ENCODE data around the gene RNF113B.

The RNF113B gene

DNA sequence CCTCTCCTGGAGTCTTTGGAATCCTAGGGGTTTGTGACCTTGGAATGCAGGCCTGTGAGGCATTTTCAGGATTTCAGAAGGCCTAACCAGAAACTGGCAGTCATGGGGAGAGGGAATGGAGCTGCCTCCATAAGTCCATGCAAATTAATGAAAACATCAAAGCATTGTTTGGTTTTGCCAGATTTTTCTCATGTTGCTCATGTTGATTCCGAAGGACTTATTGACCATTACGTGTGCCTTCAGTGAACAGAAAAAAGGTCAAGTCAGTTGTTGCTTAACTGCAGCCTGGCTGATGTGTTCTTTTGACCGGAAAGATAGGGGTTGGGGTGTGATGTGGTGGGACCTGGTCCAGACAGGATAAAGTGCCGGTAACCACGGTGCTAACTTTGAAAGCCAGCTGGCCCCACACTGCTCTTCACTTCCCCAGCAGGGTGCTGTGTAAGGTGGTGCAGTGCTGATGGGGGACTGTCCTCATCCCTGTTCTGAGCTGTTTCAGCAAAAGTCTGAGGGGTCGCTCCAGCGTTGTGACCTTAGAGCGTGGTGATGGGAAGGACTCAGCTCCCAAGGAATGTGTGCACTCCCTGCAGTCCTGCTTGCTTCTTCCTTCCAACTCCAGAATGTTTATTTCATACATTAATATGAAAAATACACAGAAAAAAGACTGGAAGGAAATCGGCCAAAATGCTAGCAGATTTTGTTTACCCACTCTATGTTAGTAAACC is 3.5 kb downstream of the RNF113B start:
- DNase-seq (ENCODE audit: low read depth), result no peak

DNA sequence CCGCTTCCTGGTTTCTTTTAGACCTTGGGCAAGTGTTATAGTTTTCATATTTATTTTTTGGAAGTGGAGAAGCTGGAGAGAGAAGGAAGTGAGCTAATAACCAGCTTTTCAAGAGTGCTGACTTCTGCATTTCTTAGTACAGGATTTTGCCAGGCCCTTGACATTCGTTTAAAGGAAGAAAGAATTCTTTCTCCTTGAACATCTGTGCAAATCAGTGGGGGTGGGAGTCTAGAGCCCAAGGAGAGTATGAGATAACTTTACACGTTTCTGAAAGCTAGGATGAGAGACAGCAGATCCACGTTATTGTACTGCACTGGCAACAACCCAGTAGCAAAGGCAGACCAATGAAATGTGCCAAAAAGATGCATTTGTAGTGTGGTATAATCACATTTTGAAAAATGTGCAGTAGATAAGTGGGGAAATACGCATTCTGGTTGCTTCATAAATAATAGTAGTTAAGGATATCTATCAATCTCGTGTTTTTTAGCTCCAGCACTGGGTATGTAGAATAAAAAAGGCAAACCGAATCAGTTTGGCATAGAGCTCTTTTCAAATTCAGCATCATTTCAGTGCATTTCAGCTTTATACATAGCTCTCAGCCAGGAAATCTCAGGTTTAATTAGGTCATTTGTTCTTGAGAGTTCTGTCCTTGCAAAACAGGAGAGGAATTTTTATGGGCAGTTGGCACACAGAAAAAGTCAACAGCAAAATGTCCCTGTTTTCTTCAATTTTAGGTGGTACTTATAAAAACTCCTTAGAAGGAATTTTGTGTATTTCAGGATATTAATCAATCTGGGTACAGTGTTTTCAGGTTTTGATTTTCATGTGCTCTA is 4.3 kb downstream of the RNF113B start:
- no peak for DNase-seq (ENCODE audit: low read depth)

DNA sequence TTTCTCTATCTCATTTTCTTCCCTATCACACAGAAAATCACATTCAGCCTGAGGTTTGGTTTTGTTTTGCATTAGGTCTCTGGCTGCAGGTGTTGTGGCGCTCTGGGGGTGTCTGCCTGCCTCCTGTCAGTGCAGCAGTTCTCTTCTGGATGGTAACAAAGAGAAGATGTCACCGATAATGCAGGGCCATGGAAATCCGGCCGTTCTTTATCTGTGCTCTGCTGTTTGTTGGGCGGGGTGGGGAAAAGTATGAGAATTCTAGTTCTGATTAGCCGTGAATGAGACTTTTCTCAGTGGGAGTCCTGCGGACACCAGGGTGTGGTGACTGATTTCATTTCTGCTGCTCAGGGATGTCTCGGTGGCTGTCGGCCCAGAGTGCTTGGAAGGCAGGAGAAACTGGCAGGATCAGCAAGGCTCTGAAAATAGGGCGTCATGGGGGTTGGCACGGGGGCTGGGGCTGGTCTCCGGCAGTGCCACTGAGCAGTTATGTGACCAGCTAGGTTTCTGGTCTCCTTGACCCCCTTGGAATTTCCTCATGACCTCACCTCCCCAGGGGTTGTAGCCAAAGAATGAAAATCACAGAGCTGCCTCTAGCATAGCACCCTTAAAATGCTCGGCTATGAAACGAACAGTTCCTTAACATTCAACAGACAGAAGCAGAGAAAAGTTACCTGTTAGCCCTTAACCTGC is 5.0 kb downstream of the RNF113B start:
- DNase-seq (ENCODE audit: low read depth), result no peak

DNA sequence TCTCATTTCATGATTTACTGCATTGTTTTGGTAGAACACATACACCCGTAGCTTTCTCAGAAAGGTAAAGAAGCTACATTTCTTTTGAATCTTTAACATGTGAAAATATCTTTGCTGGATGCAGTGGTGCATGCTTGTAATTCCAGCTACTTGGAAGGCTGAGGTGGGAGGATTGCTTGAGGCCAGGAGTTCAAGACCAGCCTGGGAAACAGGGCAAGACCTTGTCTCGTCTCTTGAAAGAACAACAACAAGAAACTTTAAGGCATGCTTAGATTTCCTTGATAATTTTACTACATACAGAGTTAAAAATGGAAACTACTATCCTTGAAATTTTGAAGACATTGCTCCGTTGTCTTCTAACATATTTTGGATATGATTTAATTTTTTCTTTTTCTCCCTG is 7.7 kb downstream of the RNF113B start:
- no peak for DNase-seq (ENCODE audit: low read depth)

DNA sequence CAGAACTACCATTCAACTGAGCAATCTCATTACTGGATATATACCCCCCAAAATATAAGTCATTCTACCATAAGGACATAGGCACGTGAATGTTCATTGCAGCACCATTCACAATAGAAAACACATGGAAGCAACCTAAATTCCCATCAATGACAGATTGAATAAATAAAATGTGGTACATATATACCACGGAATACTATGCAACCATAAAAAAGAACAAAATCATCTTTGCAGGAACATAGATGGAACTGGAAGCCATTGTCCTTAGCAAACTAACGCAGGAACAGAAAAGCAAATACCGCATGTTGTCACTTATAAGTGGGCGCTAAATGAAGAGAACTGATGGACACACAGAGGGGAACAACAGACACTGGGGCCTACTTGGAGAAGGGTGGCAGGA is 14.1 kb downstream of the RNF113B start:
- DNase-seq (ENCODE audit: low read depth), result no peak

DNA sequence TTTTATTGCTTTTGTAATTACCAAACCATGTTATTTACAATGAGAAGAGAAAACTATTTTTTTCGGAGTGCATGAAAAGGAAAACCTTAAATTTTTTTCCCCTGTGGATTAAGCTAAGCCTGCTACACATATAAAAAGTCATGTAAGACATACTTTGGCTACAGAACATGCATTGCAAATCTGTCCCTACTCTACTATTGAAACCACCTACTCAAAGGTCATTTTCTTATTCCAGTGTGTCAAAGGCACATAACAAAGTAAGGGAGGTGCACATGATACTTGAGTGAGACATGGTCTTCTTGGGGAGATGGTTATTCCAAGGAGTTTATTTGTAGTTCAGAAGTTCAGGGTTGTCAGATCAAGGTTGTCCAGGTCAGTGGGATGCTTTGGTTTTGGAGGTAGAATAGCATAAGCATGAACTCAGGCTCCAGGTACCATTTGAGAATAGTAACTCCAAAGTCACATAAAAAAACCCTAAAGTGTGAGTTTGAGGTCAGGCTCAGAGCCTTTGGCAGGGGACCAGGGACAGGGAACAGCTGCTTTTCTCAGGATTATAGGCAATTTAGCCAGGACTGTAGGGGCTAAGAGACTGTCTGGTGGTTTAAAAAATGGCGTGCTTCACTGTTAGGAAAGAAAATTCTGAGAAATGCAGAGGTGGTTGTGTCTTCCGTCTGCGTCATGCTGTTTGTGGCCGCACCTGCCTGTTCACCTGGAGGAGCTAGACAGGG is 18.7 kb downstream of the RNF113B start:
- DNase-seq (ENCODE audit: low read depth), result no peak

DNA sequence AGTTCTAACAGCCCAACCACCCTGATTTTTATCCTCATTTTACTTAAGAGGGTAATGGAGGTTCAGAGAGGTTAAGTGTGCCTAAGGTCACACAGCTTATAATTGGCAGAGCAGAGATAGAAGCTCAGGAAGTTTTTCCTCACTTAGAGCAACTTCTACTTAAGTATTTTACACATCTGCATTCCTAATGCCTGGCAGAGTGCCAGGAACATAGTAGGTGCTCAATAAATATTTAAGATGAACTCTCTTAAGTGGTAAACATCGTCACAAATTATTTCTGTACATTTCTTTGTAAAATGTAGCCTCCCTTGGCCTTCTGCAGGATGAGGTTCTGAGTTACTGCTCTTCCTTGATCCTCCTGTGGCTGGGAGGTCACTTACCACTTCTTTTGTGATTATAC is 19.5 kb downstream of the RNF113B start:
- no peak for DNase-seq (ENCODE audit: low read depth)

DNA sequence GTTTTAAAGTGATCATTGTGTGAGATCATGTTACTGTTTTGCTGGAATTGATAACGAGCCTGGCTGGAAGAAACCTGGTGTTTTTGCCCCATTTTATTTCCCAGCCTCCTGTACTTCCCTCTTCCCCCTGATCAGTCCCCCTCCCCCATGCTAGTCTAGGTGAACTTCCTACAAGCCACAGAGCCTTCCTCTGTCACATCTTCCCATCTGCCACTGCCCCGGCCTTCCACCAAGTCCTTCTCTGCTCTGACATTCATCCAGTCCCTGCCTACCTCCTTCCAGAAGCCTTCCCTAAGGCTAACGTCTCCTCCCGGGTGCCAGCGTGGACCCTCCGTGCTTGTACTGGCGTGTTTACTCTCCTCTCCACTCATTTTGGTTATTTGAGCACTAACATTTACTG is 19.9 kb downstream of the RNF113B start:
- DNase-seq (ENCODE audit: low read depth), result no peak

DNA sequence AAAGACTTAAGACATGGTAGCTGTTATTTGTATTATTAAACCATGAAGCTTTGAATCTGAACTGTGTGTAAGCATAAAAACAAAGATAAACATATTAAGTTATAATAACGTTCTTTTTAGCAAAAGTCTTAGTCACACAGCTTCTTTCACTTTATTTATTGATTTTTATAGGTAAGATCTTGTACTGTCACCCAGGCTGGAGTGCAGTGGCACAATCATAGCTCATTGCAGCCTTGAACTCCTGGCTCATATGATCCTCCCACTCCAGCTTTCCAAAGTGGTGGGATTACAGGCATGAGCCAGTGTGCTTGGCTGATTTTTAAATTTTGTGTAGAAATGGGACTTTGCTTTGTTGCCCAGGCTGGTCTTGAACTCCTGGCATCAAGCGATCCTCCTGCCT is 20.8 kb downstream of the RNF113B start:
- DNase-seq (ENCODE audit: low read depth), result no peak

DNA sequence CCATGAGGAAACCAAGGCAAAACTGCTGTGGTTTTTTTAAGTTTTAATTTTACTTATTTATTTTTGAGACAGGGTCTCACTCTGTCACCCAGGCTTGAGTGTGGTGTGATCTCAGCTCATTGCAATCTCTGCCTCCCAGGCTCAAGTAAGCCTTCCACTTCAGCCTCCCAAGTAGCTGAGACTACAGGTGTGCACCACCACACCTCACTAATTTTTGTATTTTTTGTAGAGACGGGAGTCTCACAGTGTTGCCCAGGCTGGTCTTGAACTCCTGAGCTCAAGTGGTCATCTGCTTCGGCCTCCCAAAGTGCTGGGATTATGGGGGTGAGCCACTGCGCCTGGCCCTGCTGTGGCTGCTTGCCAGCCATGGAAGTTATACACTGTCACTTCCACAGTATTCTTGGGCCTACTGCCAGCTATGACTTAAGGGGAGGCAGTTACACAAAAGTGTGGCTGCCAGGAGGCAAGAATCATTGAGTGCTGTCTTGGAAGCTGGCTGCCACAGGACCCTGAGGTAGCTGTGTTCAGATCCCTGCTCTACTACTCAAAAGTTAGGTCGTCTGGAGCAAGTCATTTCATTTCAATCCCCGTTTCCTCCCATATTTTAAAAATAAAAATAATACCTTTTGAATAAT is 21.5 kb downstream of the RNF113B start:
- DNase-seq (ENCODE audit: low read depth), result no peak

DNA sequence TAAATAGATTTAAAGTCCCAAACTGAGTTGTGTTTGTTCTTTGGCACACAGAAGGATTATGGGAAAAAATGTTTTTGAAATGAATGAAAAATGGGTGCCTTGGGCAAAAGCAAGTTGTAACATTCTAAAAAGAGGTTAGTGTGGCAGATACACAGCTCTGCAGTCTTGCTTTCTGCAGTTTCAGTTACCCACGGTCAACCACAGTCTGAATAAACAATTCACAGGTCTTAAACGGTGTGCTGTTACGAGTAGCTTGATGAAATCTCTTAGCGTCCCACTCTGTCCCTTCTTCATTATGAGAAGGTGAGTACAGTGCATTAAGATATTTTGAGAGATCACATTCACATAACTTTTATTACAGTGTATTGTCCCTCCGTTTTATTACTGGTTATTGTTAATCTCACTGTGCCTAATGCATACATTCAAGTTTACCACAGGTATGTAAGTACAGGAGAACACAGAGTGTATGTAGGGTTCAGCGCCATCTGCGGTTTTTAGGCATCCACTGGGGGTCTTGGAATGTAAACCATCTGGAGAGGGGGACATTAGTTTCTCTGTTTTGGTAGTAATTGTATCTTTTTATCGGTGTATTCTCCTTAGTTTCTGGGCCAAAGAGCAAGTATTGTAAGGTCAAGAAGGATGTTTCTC is 26.1 kb downstream of the RNF113B start:
- DNase-seq (ENCODE audit: low read depth), result no peak

DNA sequence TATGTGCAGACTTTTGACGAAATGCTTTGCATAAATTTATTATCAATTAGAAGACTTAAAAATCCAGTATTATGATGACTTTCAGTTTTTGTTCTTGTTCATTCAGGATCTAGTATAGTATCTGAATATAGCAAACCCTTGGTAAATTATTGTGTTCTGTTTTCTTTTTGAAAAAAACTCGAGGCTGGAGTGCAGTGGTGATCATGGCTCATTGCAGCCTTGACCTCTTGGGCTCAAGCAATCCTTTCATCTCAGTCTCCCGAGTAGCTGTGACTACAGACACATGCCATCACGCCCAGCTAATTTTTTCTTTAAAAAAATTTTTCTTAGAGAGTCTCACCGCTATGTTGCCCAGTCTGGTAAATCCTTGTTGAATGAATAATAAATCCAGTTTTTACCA is 29.5 kb downstream of the RNF113B start:
- DNase-seq (ENCODE audit: low read depth), result no peak

DNA sequence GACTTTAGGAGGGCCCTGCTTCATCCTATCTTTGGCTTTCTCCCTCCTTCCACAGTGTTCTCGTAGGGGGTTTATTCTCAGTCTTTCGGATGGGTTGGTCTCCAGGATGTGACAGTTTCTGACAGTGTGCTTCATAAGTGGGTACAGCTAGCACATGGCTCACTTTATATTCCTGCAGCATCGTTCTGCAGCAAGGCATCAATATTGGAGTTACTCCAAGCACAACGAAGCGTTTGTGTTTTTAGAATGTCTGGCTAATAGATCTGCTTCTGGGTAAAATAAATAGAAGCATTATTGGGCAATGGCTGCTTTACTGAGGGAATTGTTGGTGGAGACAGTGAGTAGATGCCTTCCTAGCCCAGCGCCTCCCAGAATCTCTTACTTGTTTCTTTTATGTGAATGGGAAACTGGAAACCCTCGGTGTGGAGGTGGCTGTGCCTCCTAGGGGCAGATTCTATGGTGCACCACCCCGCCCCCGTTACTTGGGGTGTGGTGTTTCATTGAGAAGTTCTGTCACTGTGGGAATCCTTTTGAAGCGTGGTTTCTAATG is 32.2 kb downstream of the RNF113B start:
- no peak for DNase-seq (ENCODE audit: low read depth)

DNA sequence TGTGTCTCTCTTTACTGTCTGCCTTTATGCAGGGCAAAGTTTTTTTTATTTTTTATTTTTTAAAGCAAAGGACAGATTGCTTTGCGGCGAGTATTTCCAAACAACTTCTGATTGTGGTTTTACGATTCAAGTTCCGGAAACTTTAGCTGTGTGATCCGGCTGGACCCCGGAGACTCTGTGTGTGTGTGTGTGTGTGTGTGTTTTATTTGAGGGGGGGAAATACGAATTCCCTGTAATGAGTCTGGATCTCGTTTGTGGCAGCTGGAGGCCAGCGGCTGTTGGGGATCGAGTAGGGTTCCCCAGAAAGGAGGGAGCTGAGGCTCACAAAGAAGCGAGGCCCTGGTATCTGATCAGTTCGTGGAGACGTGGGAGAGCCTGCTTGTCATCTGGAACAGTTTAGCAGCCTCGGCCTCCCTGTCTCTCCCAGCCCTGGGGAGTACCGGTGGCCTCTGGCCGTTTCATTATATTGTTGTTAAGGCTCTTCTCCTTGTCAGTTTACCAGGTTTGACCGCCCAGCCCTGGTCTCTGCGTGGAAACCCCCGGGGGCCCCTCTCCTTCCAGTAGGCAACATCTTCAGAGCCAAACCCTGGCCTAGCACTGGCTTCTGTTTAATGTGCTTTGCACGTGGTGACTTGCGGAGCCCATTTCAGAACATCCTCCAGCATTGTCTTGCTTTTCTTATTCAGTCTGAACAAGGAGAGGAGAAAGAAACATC is 32.9 kb downstream of the RNF113B start:
- DNase-seq (ENCODE audit: low read depth), result no peak

DNA sequence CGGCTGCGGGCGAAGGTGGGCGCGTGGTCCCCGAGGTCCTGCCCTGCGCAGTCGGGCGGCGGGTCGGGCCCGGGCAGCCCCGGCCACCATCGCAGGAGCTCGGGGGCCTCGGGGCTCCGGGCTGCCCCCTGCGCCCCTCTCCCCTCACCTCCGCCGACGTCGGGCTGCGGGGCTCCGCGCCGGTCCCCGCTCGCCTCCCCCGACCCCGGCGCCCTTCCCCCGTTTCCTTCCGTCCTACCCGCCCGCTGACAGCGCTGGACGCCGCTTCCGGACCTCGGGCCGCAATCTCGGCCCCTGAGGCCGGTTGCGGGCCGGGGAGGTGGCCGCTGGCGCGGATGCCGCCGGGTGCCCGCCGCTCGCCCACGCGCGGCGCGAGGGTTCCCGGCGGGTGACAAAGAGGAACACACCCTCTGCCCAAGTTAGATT is 33.5 kb downstream of the RNF113B start:
- DNase-seq (ENCODE audit: low read depth), result no peak

DNA sequence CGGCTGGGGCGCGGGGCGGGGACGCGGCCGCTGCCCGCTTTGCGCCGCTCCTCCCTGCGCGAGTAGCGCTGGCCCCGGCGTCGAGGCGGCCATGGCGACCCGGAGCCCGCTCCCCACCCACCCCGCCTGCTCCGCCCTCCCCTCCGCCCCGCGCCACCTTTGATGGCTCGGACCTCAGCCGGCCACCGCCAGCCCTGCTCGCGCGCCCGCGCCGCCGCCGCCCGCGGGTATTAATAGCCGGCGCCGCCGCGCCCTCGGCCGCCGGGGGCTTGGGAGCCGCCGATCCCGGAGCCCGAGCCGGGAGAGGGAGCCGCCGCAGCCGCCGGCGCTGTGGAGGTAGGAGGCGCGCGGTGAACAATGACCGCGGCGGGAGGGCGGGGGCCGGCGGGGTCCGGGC is 33.9 kb downstream of the RNF113B start:
- no peak for DNase-seq (ENCODE audit: low read depth)

DNA sequence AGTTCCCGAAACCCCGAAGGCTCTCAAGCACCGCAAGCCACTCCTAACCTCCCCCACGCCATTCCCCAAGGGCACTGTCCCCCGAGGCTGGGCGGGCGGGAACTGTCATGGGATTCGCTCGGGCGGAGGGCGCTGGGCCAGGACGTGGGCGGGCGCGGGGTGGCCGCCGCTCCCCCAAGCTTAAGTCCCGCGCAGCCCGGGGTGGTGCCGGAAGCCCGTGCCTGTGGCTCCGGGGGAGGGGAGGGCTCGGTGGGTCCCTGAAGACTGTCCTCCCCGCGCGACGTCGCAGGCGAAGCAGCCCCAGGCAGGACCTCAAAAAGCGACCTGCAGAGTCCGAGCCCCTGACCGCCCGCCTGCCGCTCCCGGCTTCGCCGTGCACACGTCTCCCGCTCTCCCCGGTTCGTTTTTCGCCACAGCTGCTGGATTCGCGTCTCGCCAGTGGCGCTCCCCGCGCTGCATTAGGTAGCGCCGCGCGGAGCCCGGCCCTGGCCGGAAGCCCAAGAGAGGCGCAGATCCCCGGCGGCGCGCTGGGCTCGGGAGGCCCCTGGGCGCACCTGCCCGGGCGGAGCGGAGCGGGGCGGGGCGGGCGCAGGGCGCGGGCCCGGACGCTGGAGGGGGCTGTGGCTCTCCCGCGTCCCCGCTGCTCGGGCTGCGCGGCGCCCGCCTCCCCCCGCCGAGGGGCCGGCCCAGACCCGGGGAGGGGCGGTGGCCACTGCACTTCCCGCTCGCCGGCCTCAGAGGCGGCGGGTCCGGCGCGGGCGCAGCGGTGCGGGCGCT is 34.5 kb downstream of the RNF113B start, which contains the start of gene FARP1:
FARP1 (plus strand) TSS at position 715 of the 777 bp plus-strand sequence. CDS start 70,149 bp downstream, outside the sequence.
- no peak for DNase-seq (ENCODE audit: low read depth)

DNA sequence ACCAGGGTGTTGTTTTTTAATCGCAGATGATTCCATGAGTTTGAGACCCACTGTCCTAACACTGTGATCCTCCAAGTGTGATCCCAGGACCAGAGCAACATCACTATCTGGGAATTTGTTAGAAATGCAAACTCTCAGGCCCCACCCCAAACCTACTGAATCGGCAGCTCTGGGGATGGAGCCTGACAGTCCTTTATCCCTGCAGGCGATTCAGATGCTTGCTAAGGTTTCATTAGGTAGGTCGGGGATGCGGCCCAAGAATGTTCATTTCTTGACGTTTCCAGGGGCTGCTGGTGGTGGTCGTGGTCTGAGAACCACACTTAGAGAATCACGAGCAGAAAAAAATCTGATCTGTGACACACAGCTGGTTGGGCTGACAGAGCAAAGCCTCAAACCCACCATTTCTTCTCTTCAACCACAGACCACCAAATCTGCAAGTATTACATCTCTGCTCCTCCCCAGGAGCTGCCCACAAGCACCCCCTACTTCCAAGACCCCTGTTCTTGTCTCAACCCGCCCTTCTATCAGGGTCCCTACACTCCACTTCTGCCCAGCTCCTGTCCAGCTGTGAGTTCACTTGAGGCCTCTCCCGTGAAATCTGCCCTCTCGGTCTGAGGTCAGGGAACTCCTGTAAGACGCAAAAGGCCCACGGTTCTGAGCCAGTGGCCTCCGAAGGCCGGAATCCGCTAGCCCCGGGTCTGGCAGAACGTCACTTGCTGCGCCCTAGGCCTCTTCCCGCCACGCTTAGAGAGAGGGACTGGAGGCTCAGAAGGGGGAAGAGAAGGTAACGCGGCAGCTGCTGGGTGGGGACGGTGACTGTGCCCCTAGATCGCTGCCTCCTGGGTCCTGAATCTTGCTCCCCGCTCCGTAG is 35.3 kb downstream of the RNF113B start:
- no peak for DNase-seq (ENCODE audit: low read depth)
